Activated CD8-positive, alpha-beta T cell treated with anti-CD3 and anti-CD28 coated beads, Interleukin-2, amount 10 ng/mL, durations not matched to agents 7 days and 5 days (primary cell): ENCODE data around the gene INPP5E. TPM values are rescaled to one million over a fixed set of nuclear protein-coding genes. Genes with fewer than 3 reads are reported as not detected.

Experiments
- ATAC-seq: fragments of 150-1000 bp; cut with Tn5 transposase; one replicate; pipeline ENCODE4 v1.10.0; 2021; ENCODE audit warnings: moderate library complexity
- CTCF ChIA-PET: fragments of 350-600 bp; sonication (Branson Sonifier 250); formaldehyde crosslinking; loops from one replicate; lab custom pipeline; 2021; ENCODE audit warnings: antibody characterized with exemption; lab: Charles Lee
- POLR2A ChIA-PET: fragments of 350-600 bp; sonication (Branson Sonifier 250); formaldehyde crosslinking; loops from one replicate; lab custom pipeline; 2021; ENCODE audit warnings: antibody characterized with exemption; lab: Charles Lee
- DNase-seq: peaks from one replicate; pipeline ENCODE4 v3.0.0-alpha.2; 2020
- H3K27ac Mint-ChIP-seq: one replicate; pipeline ENCODE4 v1.8.0; 2021; ENCODE audit warnings: mild to moderate bottlenecking, mixed read lengths
- H3K27me3 Mint-ChIP-seq: one replicate; pipeline ENCODE4 v1.8.0; 2021; ENCODE audit warnings: low read depth, mixed read lengths
- H3K36me3 Mint-ChIP-seq: one replicate; pipeline ENCODE4 v1.8.0; 2021; ENCODE audit warnings: low read depth, mixed read lengths
- H3K4me1 Mint-ChIP-seq: one replicate; pipeline ENCODE4 v1.8.0; 2021; ENCODE audit warnings: low read depth, mixed read lengths
- H3K4me3 Mint-ChIP-seq: one replicate; pipeline ENCODE4 v1.8.0; 2021; ENCODE audit warnings: mild to moderate bottlenecking, mixed read lengths
- H3K9me3 Mint-ChIP-seq: one replicate; pipeline ENCODE4 v1.8.0; 2022; ENCODE audit warnings: mixed read lengths; ENCODE audit not compliant: insufficient read depth
- total RNA-seq, 2 experiments: library from RNA; stranded (reverse); gene quantifications; one replicate each; pipeline ENCODE4 v1.2.3, GENCODE V29; 2021

The INPP5E gene
- total RNA-seq, 2 experiments from 2014 or later = 16.8 to 18.2 TPM

GRCh38 chr9:136441681-136442245 is 2.1 kb upstream of the INPP5E start:
- DNase-seq (no peak), ATAC-seq (no peak)
- Mint-ChIP-seq H3K4me3 (no peak overlapping the region), H3K9me3 (no peaks in the 10 kb centered on the region), H3K4me1 (peaks cover 19% of the 10 kb centered on the region), H3K27me3 (no peaks in the 10 kb centered on the region), H3K27ac (no peak overlapping the region), H3K36me3 (peaks cover 49% of the 10 kb centered on the region)
- CTCF ChIA-PET = no interaction called here
- POLR2A ChIA-PET = interaction anchor here (1.1 kb wide), 1 partner anchor 41 kb away, joined by 3 read pairs; the partner anchor contains the start of gene SNAPC4

DNA sequence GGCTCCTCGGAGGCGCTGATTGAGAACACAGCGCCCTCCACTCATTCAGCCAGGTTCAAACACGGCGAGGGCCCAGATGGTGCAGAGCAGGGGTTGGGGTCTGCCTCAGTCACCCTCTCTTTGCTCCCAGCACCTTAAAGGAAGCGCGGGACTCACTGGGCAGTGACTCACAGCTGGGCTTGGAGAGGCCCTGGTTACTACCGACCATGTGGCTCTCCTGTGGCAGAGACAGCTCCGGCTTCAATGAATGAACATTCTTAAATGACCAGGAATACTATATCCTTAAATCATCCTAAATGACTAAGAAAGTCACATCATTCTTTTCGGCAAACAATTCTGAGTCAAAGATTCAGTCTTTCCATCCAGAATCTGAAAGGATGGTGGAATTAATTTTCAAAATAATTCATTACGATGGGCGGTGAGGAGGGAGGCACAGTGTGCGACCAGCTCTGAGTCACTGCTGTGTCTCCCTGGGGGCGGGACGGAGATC is 1.6 kb upstream of the INPP5E start:
- Mint-ChIP-seq H3K4me3 (no peak overlapping the region), H3K36me3 (peaks cover 45% of the 10 kb centered on the region), H3K9me3 (no peaks in the 10 kb centered on the region), H3K27me3 (no peaks in the 10 kb centered on the region), H3K27ac (no peak overlapping the region), H3K4me1 (peaks cover 24% of the 10 kb centered on the region)
- CTCF ChIA-PET = no interaction called here
- ATAC-seq (no peak), DNase-seq (no peak)
- POLR2A ChIA-PET = interaction anchor here (1.1 kb wide), 1 partner anchor 41 kb away, joined by 3 read pairs; the partner anchor contains the start of gene SNAPC4

DNA sequence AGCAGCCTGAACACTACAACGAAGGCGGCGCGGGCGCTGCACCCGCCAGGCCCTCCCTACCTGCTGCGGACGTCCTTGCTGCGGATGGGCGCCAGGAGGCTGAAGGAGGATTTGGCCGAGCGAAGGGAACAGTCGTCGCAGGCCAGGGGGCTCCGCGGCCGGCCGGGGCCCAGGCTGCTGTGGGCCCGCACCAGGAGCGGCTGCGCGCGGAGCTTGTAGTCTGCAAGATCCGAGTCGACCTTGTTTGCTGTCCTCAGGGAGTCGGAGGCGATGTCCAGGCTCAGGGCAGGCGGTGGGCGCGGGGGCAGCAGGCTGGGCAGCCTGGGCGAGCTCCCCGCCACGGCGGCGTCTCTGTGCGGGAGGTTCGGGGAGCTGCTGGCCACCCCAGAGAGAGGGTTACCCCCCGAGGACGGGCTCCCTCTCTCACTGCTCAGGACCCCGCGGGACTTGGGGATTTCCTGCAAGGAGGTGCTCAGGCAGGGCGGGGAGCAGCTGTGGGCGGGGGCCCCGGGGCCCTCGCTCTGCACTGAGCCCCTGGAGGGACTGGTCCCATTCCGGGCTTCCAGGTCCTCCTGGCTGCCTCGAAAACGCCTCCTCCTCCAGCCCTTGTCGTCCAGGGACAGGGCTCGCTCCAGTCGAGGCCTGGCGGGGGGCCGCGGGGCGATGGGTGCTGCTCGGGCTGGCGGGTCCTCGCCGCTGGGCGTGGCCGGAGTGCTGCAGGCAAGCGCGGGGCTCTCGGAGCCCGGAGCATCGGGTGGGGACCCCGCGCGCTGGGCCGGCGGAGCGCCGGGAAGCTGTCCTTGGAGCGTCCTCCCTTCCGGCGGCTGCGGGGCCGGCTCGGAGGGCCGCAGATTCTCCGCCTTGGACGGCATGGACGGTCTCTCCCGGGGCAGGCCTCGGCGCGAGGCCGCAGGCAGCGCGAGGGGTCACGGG is 831 bp downstream of the INPP5E start:
- Mint-ChIP-seq H3K27me3 (no peaks in the 10 kb centered on the region), H3K27ac (peak overlapping the region; percentile 77), H3K4me3 (peak overlapping the region; percentile 83), H3K36me3 (peaks cover 38% of the 10 kb centered on the region), H3K4me1 (peaks cover 28% of the 10 kb centered on the region), H3K9me3 (no peaks in the 10 kb centered on the region)
- CTCF ChIA-PET = interaction anchor here (0.6 to 0.8 kb wide), 2 partner anchors 38 to 118 kb away, joined by 3 read pairs; no protein-coding TSS in a partner anchor
- DNase-seq (peak; percentile 74), ATAC-seq (peak; percentile 76)
- POLR2A ChIA-PET = no interaction called here

DNA sequence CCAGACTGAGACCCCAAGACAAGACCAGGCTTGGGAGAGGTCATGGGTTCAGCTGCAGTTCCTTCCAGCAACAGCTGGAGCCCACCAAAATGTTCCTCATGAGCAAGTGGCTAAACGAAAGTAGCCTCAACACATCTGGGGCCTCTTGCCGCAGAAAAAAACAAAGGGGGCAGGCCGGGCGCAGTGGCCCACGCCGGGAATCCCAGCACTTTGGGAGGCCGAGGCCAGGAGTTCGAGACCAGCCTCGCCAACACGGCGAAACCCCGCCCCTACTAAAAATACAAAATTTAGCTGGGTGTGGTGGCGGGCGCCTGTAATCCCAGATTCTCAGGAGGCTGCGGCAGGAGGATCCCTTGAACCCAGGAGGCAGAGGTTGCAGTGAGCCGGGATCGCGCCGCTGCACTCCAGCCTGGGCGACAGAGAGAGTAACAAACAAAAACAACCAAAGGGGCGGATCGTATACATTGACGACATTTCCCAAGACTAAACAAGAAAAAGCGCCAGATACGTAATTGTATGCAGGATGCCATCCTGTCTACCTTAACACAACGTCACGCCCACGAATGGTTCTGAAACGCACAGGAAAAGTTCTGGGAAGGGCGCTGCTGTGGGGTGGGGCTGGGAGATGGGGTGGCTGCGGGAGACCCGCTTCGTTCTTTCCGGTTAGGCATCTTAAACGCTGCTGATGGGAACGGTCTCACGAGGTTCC is 1.7 kb downstream of the INPP5E start:
- ChIA-PET POLR2A (no interaction called here), CTCF (interaction anchor here (0.6 kb wide), 1 partner anchor 119 kb away, joined by 3 read pairs; no protein-coding TSS in a partner anchor)
- Mint-ChIP-seq H3K4me1 (peaks cover 28% of the 10 kb centered on the region), H3K27me3 (no peaks in the 10 kb centered on the region), H3K4me3 (peak overlapping the region; percentile 83), H3K9me3 (no peaks in the 10 kb centered on the region), H3K27ac (peak overlapping the region; percentile 77), H3K36me3 (peaks cover 34% of the 10 kb centered on the region)
- DNase-seq (no peak), ATAC-seq (no peak)

DNA sequence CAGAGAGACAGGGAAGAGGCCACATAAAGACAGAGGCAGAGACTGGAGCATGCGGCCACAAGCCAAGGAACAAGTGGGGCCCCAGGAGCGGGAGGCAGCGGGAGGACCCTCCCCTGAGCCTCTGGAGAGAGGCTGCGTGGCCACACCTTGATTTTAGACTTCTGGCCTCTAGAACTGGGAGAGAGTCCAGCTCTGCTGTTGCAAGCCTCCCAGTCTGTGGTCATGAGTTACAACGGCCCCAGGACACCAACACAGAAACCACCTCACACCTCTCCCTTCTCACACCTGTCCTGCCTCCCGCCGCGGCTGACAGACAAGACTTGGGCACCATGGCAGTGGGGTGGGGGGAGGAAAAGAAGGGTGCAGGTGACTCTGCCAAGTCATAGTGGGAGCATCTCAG is 2.2 kb downstream of the INPP5E start:
- DNase-seq = no peak
- ATAC-seq = no peak
- Mint-ChIP-seq H3K4me1 (peaks cover 28% of the 10 kb centered on the region), H3K4me3 (peak overlapping the region; percentile 83), H3K9me3 (no peaks in the 10 kb centered on the region), H3K27me3 (no peaks in the 10 kb centered on the region), H3K27ac (no peak overlapping the region), H3K36me3 (peaks cover 29% of the 10 kb centered on the region)
- ChIA-PET CTCF (no interaction called here), POLR2A (no interaction called here)

DNA sequence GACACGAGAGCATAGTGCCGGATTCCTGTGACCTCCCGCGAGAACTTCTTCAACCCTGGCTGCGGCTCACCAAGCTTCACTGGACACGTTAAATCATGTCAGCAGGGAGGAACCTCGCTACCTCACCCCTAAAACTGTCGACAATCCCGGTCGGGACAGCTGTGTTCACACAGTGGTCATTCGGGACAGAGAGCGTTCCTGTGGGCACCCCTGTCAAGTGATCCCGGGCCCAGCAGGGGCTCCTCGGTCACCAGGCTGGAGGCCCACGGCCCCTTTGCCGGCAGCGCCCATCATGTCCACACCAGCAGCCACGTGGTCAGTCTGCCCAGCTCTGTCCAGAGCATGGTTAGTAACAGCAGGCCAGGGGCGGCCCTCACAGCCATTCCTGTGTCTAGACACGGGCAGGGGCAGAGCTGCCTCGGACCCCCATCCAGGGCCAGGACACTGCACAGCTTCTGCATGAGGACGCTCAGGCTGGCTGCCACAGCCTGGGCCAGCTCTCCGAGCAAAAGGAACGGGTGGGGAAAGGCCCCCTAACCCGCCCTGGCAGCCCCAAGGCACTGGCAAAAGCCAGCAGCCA is 3.5 kb downstream of the INPP5E start:
- H3K36me3 Mint-ChIP-seq = peaks cover 21% of the 10 kb centered on the region
- no peak overlapping the region for H3K27ac Mint-ChIP-seq
- ATAC-seq (no peak), DNase-seq (no peak)
- POLR2A ChIA-PET = no interaction called here
- CTCF ChIA-PET = no interaction called here
- H3K4me1 Mint-ChIP-seq = peaks cover 28% of the 10 kb centered on the region
- H3K27me3 Mint-ChIP-seq = no peaks in the 10 kb centered on the region
- H3K9me3 Mint-ChIP-seq = no peaks in the 10 kb centered on the region
- H3K4me3 Mint-ChIP-seq = no peak overlapping the region

GRCh38 chr9:136434580-136435169 is 5.0 kb downstream of the INPP5E start:
- CTCF ChIA-PET = no interaction called here

DNA sequence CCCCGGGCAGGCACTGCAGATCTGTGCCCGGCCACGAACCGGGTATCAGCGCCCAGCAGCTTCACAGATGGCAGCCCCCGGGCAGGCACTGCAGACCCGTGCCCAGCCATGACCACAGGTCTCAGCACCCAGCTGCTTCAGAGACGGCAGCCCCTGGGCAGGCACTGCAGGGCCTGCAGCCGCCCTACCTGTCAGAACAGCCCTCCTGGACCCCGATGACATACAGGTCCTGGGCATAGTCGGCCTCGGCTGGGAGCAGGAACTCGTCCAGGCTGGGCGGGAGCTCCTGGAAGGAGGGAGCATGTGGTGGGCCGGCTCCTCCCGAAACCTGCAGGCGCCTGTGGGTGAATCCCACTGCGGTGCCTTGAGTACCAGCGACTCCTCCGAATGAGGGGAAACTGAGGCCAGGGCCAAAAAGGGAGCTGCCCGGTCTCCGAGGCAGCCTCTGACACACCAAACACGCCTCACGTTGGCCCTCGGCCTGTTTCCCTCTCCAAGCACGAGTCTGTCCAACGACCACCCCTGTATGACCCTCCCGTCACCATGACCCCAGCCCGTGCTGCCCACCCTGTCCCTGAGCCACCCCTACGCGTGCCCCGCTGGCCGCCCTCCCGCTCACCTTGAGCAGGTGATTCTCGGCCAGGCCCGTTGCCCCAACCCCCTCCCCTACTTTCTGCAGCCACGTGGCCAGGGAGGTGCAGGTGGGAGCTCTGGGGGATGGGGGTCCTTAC is 5.6 kb downstream of the INPP5E start:
- POLR2A ChIA-PET = interaction anchor here (0.6 to 1.2 kb wide), 2 partner anchors 20 to 25 kb away, joined by 3 read pairs; no protein-coding TSS in a partner anchor
- CTCF ChIA-PET = no interaction called here

More at GRCh38 chr9:136434580-136435169, 5.0 kb downstream of the INPP5E start:
- ATAC-seq (no peak), DNase-seq (no peak)
- H3K4me1 Mint-ChIP-seq = peaks cover 26% of the 10 kb centered on the region
- H3K27ac Mint-ChIP-seq = no peak overlapping the region
- no peaks in the 10 kb centered on the region for H3K27me3 Mint-ChIP-seq
- H3K9me3 Mint-ChIP-seq = no peaks in the 10 kb centered on the region
- POLR2A ChIA-PET = no interaction called here
- H3K4me3 Mint-ChIP-seq = no peak overlapping the region
- H3K36me3 Mint-ChIP-seq = peaks cover 11% of the 10 kb centered on the region

DNA sequence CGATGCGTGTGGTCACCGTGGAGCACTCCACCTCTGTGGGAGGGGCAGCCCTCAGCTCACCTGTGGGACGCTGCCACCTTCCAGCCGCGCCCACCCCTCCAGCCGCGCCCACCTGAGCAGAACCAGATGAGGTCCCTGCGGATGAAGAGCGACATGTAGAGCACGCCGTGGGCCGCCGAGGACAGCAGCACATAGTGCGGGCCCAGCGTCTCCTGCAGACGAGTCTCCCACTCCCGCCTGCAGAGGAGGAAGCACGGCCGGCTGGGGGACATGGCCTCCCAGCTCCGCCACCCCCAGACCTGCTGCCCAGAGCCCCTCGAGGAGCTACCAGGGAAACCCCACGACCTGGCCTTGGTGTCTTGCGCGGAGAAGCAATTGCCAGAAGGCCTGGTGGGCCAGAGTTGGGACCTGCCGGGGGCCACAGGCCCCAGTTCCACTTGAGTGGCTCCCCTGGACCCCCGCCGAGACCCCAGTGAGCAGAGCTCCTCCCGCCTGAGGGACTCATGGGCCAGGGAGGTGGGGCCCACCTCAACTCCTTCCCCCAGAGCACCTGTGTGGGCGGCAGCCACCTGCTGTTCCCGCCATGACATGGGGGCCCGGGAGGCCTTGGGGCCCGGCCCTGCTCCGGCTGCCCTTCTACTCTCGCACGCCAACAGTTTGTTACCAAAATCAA is 6.5 kb downstream of the INPP5E start:
- peaks cover 18% of the 10 kb centered on the region for H3K36me3 Mint-ChIP-seq
- DNase-seq (no peak), ATAC-seq (no peak)
- CTCF ChIA-PET = no interaction called here
- H3K4me3 Mint-ChIP-seq = no peak overlapping the region
- POLR2A ChIA-PET = interaction anchor here (0.6 to 1.2 kb wide), 3 partner anchors 10 to 24 kb away, joined by 3 read pairs; no protein-coding TSS in a partner anchor
- H3K27me3 Mint-ChIP-seq = no peaks in the 10 kb centered on the region
- H3K27ac Mint-ChIP-seq = no peak overlapping the region
- peaks cover 24% of the 10 kb centered on the region for H3K4me1 Mint-ChIP-seq
- no peaks in the 10 kb centered on the region for H3K9me3 Mint-ChIP-seq

More for the DNA sequence above, 5.6 kb downstream of the INPP5E start:
- H3K27ac Mint-ChIP-seq = no peak overlapping the region
- DNase-seq (no peak), ATAC-seq (no peak)
- no peaks in the 10 kb centered on the region for H3K27me3 Mint-ChIP-seq
- H3K9me3 Mint-ChIP-seq = no peaks in the 10 kb centered on the region
- no peak overlapping the region for H3K4me3 Mint-ChIP-seq
- peaks cover 26% of the 10 kb centered on the region for H3K4me1 Mint-ChIP-seq
- H3K36me3 Mint-ChIP-seq = peaks cover 14% of the 10 kb centered on the region

GRCh38 chr9:136432591-136432990 is 7.1 kb downstream of the INPP5E start:
- DNase-seq = no peak
- Mint-ChIP-seq H3K27ac (no peak overlapping the region), H3K9me3 (no peaks in the 10 kb centered on the region), H3K4me1 (peaks cover 18% of the 10 kb centered on the region), H3K27me3 (no peaks in the 10 kb centered on the region), H3K36me3 (peaks cover 18% of the 10 kb centered on the region), H3K4me3 (no peak overlapping the region)
- ChIA-PET POLR2A (interaction anchor here (0.6 to 1.2 kb wide), 2 partner anchors 9 to 19 kb away, joined by 3 read pairs; no protein-coding TSS in a partner anchor), CTCF (no interaction called here)
- no peak for ATAC-seq
